ENCODE data around the gene SPDYE16.
"Not testable (repeated sequence)": the region's sequence is repeated elsewhere in the genome, so short reads cannot be mapped to it uniquely, and the experiment has no call there.

The SPDYE16 gene

DNA sequence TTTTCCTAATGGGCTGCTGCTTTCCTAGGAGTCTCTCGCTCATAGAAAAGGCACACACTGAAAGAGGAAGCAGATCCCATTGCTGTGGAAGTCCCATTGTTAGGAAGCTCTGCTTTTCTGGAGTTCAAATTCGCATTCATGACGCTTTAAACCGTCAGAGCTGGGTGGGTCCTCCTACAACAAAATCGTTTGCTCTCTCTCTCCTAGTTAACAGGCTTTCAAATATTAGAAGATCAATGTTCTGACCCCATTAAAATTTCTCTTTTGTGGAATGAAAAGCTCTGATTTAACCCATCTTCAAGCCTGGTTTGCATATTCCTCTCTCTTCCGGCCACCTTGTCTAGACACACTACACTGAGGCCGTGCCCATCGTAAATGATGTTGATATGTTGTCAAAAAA is at the start of gene SPDYE16:
SPDYE16 (minus strand) TSS at position 101 of the 400 bp plus-strand sequence. CDS start 1,838 bp downstream, outside the sequence.
- DNase-seq = not testable (repeated sequence)

DNA sequence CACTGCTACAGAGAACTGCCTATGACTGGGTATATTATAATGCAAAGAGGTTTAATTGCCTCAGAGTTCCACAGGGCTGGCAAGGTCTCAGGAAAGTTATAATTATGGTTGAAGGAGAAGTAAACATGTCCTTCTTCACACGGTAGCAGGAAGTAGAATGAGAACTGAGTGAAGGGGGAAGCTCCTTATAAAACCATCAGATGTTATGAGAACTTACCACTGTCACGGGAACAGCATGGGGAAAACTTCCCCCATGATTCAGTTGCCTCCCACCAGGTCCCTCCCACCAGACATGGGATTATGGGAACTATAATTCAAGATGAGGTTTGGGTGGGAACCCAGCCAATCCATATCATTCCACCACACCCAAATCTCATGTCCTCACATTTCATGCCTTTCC is 49.6 kb upstream of the SPDYE16 start:
- not testable (repeated sequence) for DNase-seq

GRCh38 chr7:76591602-76592304 is 48.7 kb upstream of the SPDYE16 start:
- not testable (repeated sequence) for DNase-seq

GRCh38 chr7:76591033-76591432 is 47.9 kb upstream of the SPDYE16 start:
- DNase-seq = not testable (repeated sequence)

- DNase-seq = not testable (repeated sequence)
Measured at GRCh38 chr7:76588586-76588985, 45.5 kb upstream of the SPDYE16 start.

DNA sequence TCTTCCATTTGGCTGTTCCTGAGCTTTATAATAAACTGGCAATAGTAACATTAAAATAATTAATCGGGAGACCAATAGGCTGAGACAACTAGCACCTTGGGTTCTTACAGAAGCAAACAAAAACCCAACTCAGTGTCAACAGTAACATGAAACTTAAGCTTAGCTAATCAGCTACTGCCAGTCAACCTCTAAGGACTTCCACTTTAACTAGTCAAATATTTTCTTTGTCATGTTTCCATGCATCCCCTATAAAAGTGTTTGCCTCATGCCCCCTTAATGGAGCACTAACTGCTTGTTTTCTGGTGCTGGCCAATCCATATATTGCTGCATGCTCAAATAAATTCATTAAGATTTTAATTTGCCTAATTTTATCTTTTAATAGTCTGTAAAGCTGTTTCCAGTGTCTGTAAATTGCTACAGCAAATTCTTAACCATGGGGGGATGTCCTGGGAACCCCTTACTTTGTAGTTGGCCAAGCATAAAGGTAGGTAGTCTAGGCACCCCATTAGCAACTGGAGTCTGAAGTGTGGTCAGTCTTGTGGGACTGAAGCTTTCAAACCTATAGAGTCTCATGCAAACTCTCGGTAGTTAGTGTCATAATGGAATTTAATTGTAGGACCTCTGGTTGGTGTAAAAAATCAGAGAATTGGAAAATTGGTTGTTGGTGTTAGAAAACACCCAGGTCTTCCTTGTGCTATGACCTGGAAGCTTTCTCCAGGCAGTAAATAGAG is 43.7 kb upstream of the SPDYE16 start:
- DNase-seq = not testable (repeated sequence)

- DNase-seq = not testable (repeated sequence)
Measured at GRCh38 chr7:76583636-76584281, 40.7 kb upstream of the SPDYE16 start.

DNA sequence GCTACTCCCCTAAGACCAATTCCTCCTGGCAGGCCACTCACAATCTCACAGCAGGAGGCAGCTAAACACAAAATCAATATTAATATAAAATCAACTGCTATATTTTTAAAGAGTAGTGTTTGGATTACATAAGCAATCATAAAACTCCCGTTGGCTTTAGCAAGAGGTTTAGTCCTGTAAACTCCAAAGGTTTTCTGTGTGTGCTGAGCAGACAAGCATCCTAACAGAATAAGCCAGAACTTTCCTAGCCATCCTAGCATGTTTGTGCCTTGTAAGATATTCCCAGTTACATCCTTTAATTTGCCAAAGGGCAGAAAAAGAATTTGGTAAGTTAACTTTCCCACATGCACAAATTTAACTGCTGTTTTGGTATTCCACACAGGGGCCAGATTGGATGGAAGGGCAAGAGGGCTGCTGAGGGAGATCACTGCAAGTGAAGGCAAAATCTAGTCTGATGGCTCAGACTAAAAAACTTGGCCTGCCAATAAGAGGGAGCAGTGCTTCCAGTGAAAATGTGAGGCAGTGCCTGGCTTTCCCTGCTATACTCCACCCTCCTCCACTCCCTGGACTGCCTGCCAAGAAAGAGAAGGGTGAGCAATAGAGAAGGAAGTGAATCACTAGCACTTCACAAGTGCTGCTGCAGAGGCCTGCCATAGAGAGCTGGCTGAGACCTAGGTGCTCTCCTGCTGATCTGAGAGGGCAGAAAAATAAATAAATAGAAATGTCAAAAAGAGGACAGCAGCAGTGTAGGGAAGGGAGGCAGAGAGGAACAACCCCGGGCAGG is 39.9 kb upstream of the SPDYE16 start:
- DNase-seq = not testable (repeated sequence)

DNA sequence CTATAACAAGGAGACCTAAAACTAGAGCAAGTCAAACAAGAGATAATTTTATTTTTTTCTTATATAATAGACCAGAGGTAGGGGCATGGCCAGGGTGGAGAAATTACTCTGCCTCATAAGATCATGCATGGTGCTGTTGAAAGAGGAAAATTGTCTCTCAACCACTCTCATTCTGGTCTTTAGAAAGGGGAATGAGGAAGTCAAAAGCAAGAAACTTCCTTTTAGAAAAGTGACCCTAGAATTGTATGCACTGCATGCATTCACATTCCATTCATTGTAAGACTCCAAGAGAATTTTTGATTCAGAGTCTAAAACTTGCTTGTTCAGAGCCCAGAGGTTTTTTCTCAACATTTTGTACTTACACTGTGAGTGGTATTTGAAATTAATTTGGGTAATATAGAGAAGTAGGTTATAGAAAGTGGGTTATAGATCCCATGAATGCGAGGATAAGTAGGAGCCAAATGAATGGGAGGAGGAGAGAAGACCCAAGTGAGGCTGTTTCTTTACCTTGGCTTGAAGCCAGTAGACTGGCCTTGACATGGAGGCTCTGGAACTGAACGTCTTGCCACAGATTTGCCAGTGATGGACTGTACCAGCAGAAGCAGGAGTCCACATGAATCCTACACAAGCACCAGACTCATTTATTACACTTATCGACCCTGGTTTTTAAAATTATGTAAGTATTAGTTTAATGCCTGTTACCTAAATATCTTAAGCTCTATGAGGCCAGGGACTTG is 33.0 kb upstream of the SPDYE16 start:
- DNase-seq = not testable (repeated sequence)

- not testable (repeated sequence) for DNase-seq
Measured at GRCh38 chr7:76575431-76575830, 32.3 kb upstream of the SPDYE16 start.

- DNase-seq = not testable (repeated sequence)
Measured at GRCh38 chr7:76572296-76572695, 29.2 kb upstream of the SPDYE16 start.

DNA sequence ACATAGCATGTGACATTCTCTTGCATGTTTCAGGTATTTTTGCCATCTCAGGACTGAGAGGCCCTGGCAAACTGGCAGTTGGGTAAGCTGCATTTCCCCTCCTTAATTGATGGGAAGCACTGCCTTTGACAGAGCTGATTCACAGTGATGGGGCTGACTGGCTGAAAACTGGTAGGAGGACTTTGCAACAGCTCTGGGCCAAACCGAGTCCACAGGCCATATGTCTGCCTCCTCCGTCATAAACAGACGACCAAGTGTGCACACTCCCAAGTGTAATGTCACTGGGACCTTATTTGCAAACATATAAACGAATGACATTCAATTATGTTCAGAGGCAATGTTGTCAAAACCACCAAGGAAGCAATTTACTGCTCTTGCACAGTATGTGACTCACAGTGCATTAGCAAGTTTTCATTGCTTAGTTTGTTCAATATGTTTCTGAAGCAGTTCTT is 27.3 kb upstream of the SPDYE16 start:
- DNase-seq = not testable (repeated sequence)

DNA sequence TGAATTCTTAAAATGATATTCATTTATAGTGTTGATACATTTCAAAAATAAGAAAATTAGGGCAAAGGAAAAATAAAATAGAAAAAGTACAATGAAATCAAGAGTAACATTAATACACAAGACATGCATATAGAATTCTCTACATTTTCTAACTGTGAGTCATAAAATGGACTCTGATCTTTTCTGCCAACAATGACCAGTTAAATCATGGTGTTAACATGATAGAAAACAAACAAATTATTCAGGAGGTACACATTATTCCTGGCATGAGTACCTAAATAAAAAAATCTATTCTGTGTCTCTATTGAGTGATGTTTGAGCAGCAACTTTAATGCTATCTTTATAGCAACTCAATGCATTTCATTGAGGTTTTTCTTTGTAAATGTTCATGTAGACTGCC is 25.6 kb upstream of the SPDYE16 start:
- not testable (repeated sequence) for DNase-seq

- DNase-seq = not testable (repeated sequence)
Measured at GRCh38 chr7:76567753-76568152, 24.7 kb upstream of the SPDYE16 start.

DNA sequence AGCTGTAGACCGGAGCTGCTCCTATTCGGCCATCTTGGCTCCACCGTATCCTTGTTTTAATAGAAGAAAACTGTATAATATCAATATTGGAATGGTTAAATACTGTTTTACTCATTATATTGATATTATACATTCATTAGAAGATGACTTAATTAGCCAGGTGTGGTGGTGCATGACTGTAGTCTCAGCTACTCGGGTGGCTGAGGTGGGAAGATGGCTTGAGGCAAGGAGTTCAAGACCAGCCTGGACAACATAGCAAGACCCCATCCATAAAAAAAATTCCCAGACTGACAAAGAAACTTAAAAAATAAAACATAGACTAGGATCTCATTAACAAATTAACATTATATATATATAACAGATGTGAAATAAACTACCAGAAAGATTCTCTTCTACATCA is 24.2 kb upstream of the SPDYE16 start:
- DNase-seq = not testable (repeated sequence)

GRCh38 chr7:76565001-76565400 is 21.9 kb upstream of the SPDYE16 start:
- not testable (repeated sequence) for DNase-seq

GRCh38 chr7:76561342-76561741 is 18.2 kb upstream of the SPDYE16 start:
- not testable (repeated sequence) for DNase-seq

DNA sequence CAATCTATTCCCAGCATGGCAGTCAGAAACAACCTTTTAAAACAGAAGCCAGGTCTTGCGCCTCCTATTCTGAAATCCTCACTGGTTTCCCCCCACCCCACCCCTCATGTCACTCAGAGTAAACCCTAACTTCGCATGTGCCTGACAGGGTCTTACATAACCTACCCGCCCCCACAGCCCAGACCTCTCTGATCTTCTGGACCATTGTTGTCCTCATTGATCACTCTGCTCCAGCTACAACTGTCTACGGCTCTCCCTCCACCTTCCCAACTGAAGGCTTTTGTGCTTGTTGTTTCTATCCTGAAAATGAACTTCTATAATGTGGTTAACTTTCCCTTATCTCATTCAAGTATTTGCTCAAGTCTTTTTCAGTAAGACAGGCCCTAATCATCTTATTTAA is 17.1 kb upstream of the SPDYE16 start:
- DNase-seq = not testable (repeated sequence)

DNA sequence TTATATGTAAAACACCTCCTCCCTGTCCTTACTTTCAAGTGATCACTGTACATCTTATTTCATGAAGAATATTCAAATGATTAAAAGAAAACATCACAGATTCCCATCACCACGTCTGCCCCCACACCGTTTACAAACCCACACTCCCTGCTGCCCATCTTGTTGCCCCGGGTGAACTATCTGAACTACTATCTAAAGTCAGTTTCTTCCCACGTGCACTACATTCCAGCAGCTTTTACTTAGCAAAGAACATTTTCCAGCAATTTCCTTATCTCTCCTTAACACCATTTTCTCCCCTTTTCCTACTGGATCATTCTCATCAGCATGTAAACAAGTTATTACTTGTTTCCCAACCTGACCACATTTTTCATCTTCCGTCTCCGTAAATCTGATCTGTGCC is 16.6 kb upstream of the SPDYE16 start:
- not testable (repeated sequence) for DNase-seq

GRCh38 chr7:76551992-76552391 is 8.9 kb upstream of the SPDYE16 start:
- DNase-seq = not testable (repeated sequence)

GRCh38 chr7:76549855-76550248 is 6.8 kb upstream of the SPDYE16 start:
- DNase-seq = not testable (repeated sequence)
